Measurements from ENCODE around the gene MRPL45. TPM values are rescaled to one million over a fixed set of nuclear protein-coding genes. Genes with fewer than 3 reads are reported as not detected.
"Not testable (repeated sequence)": the region's sequence is repeated elsewhere in the genome, so short reads cannot be mapped to it uniquely, and the experiment has no call there.

Gene MRPL45
- total and polyA plus RNA-seq, 2 of the 13 experiments (the other 11 are each of a cell fraction or from before 2014, with no cell fraction given), result 89.5 to 157 TPM

DNA sequence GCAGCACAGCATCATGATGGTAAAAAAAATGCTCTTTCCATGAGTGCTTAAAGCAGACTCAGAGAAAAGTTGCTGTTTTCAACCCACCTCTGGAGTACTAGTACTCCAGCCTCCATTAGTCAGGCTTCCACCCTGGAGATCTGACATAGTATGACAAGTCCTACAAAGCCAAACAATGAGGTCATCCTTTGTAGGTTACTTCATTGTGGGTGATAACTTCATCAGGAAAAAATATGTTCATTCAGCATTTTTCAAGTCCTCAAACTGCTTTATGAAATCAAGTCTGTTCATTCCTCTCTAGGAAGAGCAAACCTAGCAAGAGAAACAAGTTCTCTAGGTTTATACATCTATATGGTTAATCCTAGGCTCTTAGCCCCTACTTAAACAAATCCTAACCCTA lies 27.4 kb upstream of the MRPL45 start:
- CTCF ChIA-PET (ENCODE audit: low intra/inter-chr PET ratio, low total read pairs); DNase-seq (ENCODE audit: low spot score); in situ Hi-C loops (cut with HindIII; ENCODE audit: extremely low pct_ligation_motif_present, low pct_unique_long_range_greater_than_20kb); H3K27me3 ChIP-seq (ENCODE audit: control insufficient read depth in 1 of 2, insufficient read depth in 2 of 2, low read length in 2 of 2); H2AFZ ChIP-seq (ENCODE audit: low read length); BruUV-seq (replicated peaks); POLR2A ChIA-PET; intact Hi-C loops (cut with micrococcal nuclease; ENCODE audit: unreplicated experiment); H3K4me1 ChIP-seq (ENCODE audit: insufficient read depth, low read length); H3K9me3 ChIP-seq (ENCODE audit: low read length); H4K20me1 ChIP-seq (ENCODE audit: insufficient read depth, low read length); FAIRE-seq; H3K36me3 ChIP-seq (replicated peaks in 1 of 2; ENCODE audit: control insufficient read depth in 1 of 2, insufficient read depth in 2 of 2, low read length in 2 of 2); H3K4me3 ChIP-seq (replicated peaks in 1 of 3; ENCODE audit: insufficient read depth in 1 of 3, low read depth in 2 of 3, low read length in 3 of 3); H3K9ac ChIP-seq (ENCODE audit: insufficient read depth, low read depth, low read length); H3K4me2 ChIP-seq (ENCODE audit: low read depth, low read length); H3K79me2 ChIP-seq (ENCODE audit: insufficient read depth, low read length); H3K27ac ChIP-seq (ENCODE audit: extremely low read length, insufficient read depth, low read length); TF ChIP-seq ATF7 (CRISPR knock-in tag; IDR thresholded peaks at IDR 0.05): not testable (repeated sequence)
- ATAC-seq, result peak; percentile 47
- peak; percentile 71 for TF ChIP-seq MAFF (IDR thresholded peaks at IDR 0.05; ENCODE audit: low read depth, low read length)
- TF ChIP-seq ATF7 (IDR thresholded peaks at IDR 0.05), result peak; percentile 54; the same call in 1 of the 2 replicates
- peak in 1 of 2 experiments; percentile 58; a peak in 3 of 4 replicates for TF ChIP-seq MAFK (conservative IDR thresholded peaks at IDR 0.05 in 1 of 2, IDR thresholded peaks at IDR 0.05 in 1 of 2; ENCODE audit: low read length in 2 of 2)

- H2AFZ ChIP-seq (ENCODE audit: low read length); DNase-seq (ENCODE audit: low spot score); H3K36me3 ChIP-seq (replicated peaks in 1 of 2; ENCODE audit: control insufficient read depth in 1 of 2, insufficient read depth in 2 of 2, low read length in 2 of 2); POLR2A ChIA-PET; H3K9me3 ChIP-seq (ENCODE audit: low read length); H4K20me1 ChIP-seq (ENCODE audit: insufficient read depth, low read length); H3K9ac ChIP-seq (ENCODE audit: insufficient read depth, low read depth, low read length); H3K4me3 ChIP-seq (replicated peaks in 1 of 3; ENCODE audit: insufficient read depth in 1 of 3, low read depth in 2 of 3, low read length in 3 of 3); FAIRE-seq; CTCF ChIA-PET (ENCODE audit: low intra/inter-chr PET ratio, low total read pairs); H3K27me3 ChIP-seq (ENCODE audit: control insufficient read depth in 1 of 2, insufficient read depth in 2 of 2, low read length in 2 of 2); H3K4me2 ChIP-seq (ENCODE audit: low read depth, low read length); H3K4me1 ChIP-seq (ENCODE audit: insufficient read depth, low read length); intact Hi-C loops (cut with micrococcal nuclease; ENCODE audit: unreplicated experiment); H3K27ac ChIP-seq (ENCODE audit: extremely low read length, insufficient read depth, low read length); BruUV-seq (replicated peaks); in situ Hi-C loops (cut with HindIII; ENCODE audit: extremely low pct_ligation_motif_present, low pct_unique_long_range_greater_than_20kb); H3K79me2 ChIP-seq (ENCODE audit: insufficient read depth, low read length): not testable (repeated sequence)
- peak; percentile 28; the same call in 1 of the 3 replicates for ATAC-seq
Observed at GRCh38 chr17:38285994-38286393, 11.0 kb upstream of the MRPL45 start.
